Left lobe of liver (tissue), 2 donors: Measurements from ENCODE around the gene AK5. TPM values are rescaled to one million over a fixed set of nuclear protein-coding genes. Genes with fewer than 3 reads are reported as not detected.
A peak's percentile ranks its signal among the peaks of the same experiment; 100 is the strongest.
"Not testable (repeated sequence)": the region's sequence is repeated elsewhere in the genome, so short reads cannot be mapped to it uniquely, and the experiment has no call there.

ENCODE experiments used
- ATAC-seq: fragments of 200-7000 bp; cut with Tn5 transposase; one replicate; pipeline ENCODE4 v1.9.1; 2020; ENCODE audit warnings: mild to moderate bottlenecking, moderate library complexity
- DNase-seq: peaks from one replicate; pipeline ENCODE4 v3.0.0-alpha.2; 2020; ENCODE audit warnings: low spot score
- total RNA-seq: library from RNA; stranded (reverse); gene quantifications from one replicate; pipeline ENCODE4 v1.2.1, GENCODE V29; 2021
- donor health status: DM: no; HTN: no; CAD: no; lungs with moderate emphysema.
- donor health status: DM: no; HTN: yes; CAD: no.

AK5 gene
- total RNA-seq, 1 donor from 2014 or later: 0.15 TPM

GRCh38 chr1:77287535-77287934 lies 5.7 kb downstream of the AK5 start:
- no peak for ATAC-seq
- no peak for DNase-seq

- ATAC-seq: no peak
- no peak for DNase-seq
Measured at GRCh38 chr1:77288275-77288674, 6.5 kb downstream of the AK5 start.

- DNase-seq: no peak
- ATAC-seq: no peak
Measured at GRCh38 chr1:77290576-77290975, 8.8 kb downstream of the AK5 start.

GRCh38 chr1:77292551-77292950 lies 10.7 kb downstream of the AK5 start:
- no peak for ATAC-seq

GRCh38 chr1:77300566-77300965 lies 18.7 kb downstream of the AK5 start:
- DNase-seq (no peak), ATAC-seq (no peak)

More at GRCh38 chr1:77292551-77292950, 10.7 kb downstream of the AK5 start:
- no peak for DNase-seq

- ATAC-seq (no peak), DNase-seq (no peak)
Measured at GRCh38 chr1:77303387-77303786, 21.6 kb downstream of the AK5 start.

GRCh38 chr1:77308889-77309621 lies 27.2 kb downstream of the AK5 start:
- no peak for DNase-seq
- ATAC-seq: no peak

GRCh38 chr1:77310924-77311323 lies 29.1 kb downstream of the AK5 start:
- ATAC-seq (no peak), DNase-seq (no peak)

GRCh38 chr1:77312364-77312763 lies 30.5 kb downstream of the AK5 start:
- DNase-seq, ATAC-seq: not testable (repeated sequence)

GRCh38 chr1:77313491-77313890 lies 31.7 kb downstream of the AK5 start:
- DNase-seq (no peak), ATAC-seq (peak; percentile 85)

GRCh38 chr1:77316006-77316405 lies 34.2 kb downstream of the AK5 start:
- ATAC-seq: no peak
- no peak for DNase-seq

- ATAC-seq (no peak), DNase-seq (no peak)
Measured at GRCh38 chr1:77316966-77317365, 35.1 kb downstream of the AK5 start.

- DNase-seq (no peak), ATAC-seq (no peak)
Measured at GRCh38 chr1:77319036-77319705, 37.4 kb downstream of the AK5 start.

GRCh38 chr1:77322061-77322900 lies 40.5 kb downstream of the AK5 start:
- DNase-seq: no peak
- no peak for ATAC-seq

- no peak for ATAC-seq
- DNase-seq: no peak
Measured at GRCh38 chr1:77333501-77333900, 51.7 kb downstream of the AK5 start.

- no peak for ATAC-seq
- DNase-seq: no peak
Measured at GRCh38 chr1:77336729-77337128, 54.9 kb downstream of the AK5 start.

GRCh38 chr1:77339326-77339725 lies 57.5 kb downstream of the AK5 start:
- DNase-seq (no peak), ATAC-seq (no peak)

- ATAC-seq: no peak
- no peak for DNase-seq
Measured at GRCh38 chr1:77341195-77341594, 59.4 kb downstream of the AK5 start.

GRCh38 chr1:77342745-77343144 lies 60.9 kb downstream of the AK5 start:
- no peak for DNase-seq

GRCh38 chr1:77347646-77348045 lies 65.8 kb downstream of the AK5 start:
- DNase-seq (no peak), ATAC-seq (no peak)

More at GRCh38 chr1:77342745-77343144, 60.9 kb downstream of the AK5 start:
- ATAC-seq: no peak

- no peak for ATAC-seq
- no peak for DNase-seq
Measured at GRCh38 chr1:77348549-77348948, 66.7 kb downstream of the AK5 start.

- DNase-seq: no peak
- ATAC-seq: no peak
Measured at GRCh38 chr1:77349275-77349674, 67.5 kb downstream of the AK5 start.
